GM19328 (cell line): Measurements from ENCODE around the gene DSCAML1.

Experiments
- ATAC-seq: cut with Tn5 transposase; IDR thresholded peaks from one replicate; pipeline ENCODE4 v1.9.1; 2021; ENCODE audit warnings: mild to moderate bottlenecking, moderate library complexity; ENCODE audit not compliant: unreplicated experiment

The DSCAML1 gene

GRCh38 chr11:117642835-117643234 lies 154.2 kb downstream of the DSCAML1 start:
- ATAC-seq: no peak

- no peak for ATAC-seq
Observed at GRCh38 chr11:117642396-117642795, 154.6 kb downstream of the DSCAML1 start.

GRCh38 chr11:117641008-117641915 lies 155.8 kb downstream of the DSCAML1 start:
- ATAC-seq: no peak

- ATAC-seq: no peak
Observed at GRCh38 chr11:117640041-117640440, 157.0 kb downstream of the DSCAML1 start.

GRCh38 chr11:117639601-117640000 lies 157.4 kb downstream of the DSCAML1 start:
- no peak for ATAC-seq

- no peak for ATAC-seq
Observed at GRCh38 chr11:117638911-117639543, 158.0 kb downstream of the DSCAML1 start.

GRCh38 chr11:117634756-117635603 lies 162.0 kb downstream of the DSCAML1 start:
- ATAC-seq: no peak

GRCh38 chr11:117633976-117634755 lies 162.8 kb downstream of the DSCAML1 start:
- ATAC-seq: no peak

- no peak for ATAC-seq
Observed at GRCh38 chr11:117633186-117633754, 163.7 kb downstream of the DSCAML1 start.

GRCh38 chr11:117632306-117632705 lies 164.7 kb downstream of the DSCAML1 start:
- ATAC-seq: no peak

GRCh38 chr11:117631336-117632140 lies 165.5 kb downstream of the DSCAML1 start:
- no peak for ATAC-seq

- ATAC-seq: no peak
Observed at GRCh38 chr11:117629891-117630538, 167.0 kb downstream of the DSCAML1 start.

GRCh38 chr11:117629146-117629545 lies 167.9 kb downstream of the DSCAML1 start:
- ATAC-seq: no peak

- ATAC-seq: no peak
Observed at GRCh38 chr11:117627259-117627658, 169.8 kb downstream of the DSCAML1 start.

- ATAC-seq: no peak
Observed at GRCh38 chr11:117626576-117626975, 170.4 kb downstream of the DSCAML1 start.

GRCh38 chr11:117625237-117625636 lies 171.8 kb downstream of the DSCAML1 start:
- no peak for ATAC-seq

- ATAC-seq: no peak
Observed at GRCh38 chr11:117623831-117624271, 173.2 kb downstream of the DSCAML1 start.

- ATAC-seq: no peak
Observed at GRCh38 chr11:117621226-117621625, 175.8 kb downstream of the DSCAML1 start.

- no peak for ATAC-seq
Observed at GRCh38 chr11:117620659-117621058, 176.4 kb downstream of the DSCAML1 start.
